GM12875 (cell line): ENCODE results near the gene SNRNP27.
"Not testable (repeated sequence)": the region's sequence is repeated elsewhere in the genome, so short reads cannot be mapped to it uniquely, and the experiment has no call there.

ENCODE experiments used
- H3K4me3 ChIP-seq: one replicate; pipeline ENCODE4 v1.5.1; 2011; ENCODE audit warnings: low read depth, low read length, control low read depth
- CTCF ChIP-seq: IDR thresholded peaks from 2 replicates; pipeline ENCODE4 v1.5.1; 2011; ENCODE audit warnings: low read depth, mild to moderate bottlenecking, control low read depth, inconsistent platforms, low read length, moderate library complexity, borderline replicate concordance; ENCODE audit not compliant: insufficient read depth

SNRNP27 gene

GRCh38 chr2:69858261-69858660 lies 35.5 kb upstream of the SNRNP27 start:
- no peak for TF ChIP-seq CTCF
- H3K4me3 ChIP-seq, result no peak overlapping the region

- H3K4me3 ChIP-seq, result no peak overlapping the region
- no peak for TF ChIP-seq CTCF
These were observed 30.5 kb upstream of the SNRNP27 start for GRCh38 chr2:69863298-69863697.

DNA sequence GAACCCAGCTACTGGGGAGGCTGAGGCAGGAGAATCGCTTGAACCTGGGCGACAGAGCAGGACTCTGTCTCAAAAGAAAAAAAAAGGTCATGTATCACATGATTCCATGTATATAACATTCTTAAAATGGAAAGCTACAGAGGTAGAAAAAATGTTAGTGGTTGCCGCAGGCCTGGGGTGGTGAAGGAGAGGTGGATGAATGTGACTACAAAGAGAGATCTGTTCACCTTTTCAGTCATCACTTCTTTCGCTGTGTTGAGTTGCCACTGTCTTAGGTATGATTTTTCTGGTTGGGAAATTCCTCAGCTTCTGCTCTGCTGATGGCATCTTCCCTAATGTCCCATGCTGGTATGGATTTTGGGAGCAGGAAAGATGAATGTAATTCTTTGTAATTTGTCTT lies 5.3 kb upstream of the SNRNP27 start:
- no peak for TF ChIP-seq CTCF
- no peak overlapping the region for H3K4me3 ChIP-seq

GRCh38 chr2:69889302-69889701 lies 4.5 kb upstream of the SNRNP27 start:
- no peak overlapping the region for H3K4me3 ChIP-seq
- TF ChIP-seq CTCF, result no peak

DNA sequence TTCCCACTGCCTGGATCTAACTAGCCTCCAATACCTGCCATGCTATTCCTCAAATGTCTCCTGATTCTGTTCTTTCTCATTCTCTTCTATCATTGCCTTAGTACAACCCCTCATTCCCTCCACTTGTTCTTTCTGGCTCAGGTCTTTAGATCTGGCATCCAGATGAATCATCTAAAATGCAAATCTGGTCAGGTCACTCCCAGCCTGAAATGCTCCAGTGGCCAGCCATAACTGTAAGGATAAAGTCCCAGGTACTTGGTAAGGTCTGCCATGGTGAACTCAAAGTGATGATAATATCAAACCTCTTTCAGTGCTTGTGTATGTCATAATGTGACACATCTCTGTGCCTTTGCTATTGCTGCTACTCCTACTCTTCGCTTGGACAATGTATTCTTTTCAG lies 2.9 kb upstream of the SNRNP27 start:
- TF ChIP-seq CTCF, result no peak

GRCh38 chr2:69892838-69893424 lies 825 bp upstream of the SNRNP27 start:
- not testable (repeated sequence) for H3K4me3 ChIP-seq
- peak; percentile 4; the same call in 1 of the 2 replicates for TF ChIP-seq CTCF

More for the DNA sequence above, 2.9 kb upstream of the SNRNP27 start:
- H3K4me3 ChIP-seq, result no peak overlapping the region

DNA sequence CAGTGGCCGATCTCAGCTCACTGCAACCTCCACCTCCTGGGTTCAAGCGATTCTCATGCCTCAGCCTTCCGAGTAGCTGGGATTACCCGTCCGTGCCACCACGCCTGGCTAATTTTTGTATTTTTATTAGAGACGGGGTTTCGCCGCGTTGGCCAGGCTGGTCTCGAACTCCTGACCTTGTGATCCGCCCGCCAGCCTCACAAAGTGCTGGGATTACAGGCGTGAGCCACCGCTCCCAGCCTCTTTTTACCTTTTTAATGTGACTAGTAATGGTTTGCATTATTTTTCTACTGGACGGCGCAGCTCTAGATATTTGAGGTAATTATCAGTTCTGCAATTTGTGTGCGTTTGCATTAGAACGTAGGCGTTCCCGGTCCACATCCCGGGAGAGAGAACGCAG lies 981 bp downstream of the SNRNP27 start:
- peak overlapping the region; percentile 53 for H3K4me3 ChIP-seq

DNA sequence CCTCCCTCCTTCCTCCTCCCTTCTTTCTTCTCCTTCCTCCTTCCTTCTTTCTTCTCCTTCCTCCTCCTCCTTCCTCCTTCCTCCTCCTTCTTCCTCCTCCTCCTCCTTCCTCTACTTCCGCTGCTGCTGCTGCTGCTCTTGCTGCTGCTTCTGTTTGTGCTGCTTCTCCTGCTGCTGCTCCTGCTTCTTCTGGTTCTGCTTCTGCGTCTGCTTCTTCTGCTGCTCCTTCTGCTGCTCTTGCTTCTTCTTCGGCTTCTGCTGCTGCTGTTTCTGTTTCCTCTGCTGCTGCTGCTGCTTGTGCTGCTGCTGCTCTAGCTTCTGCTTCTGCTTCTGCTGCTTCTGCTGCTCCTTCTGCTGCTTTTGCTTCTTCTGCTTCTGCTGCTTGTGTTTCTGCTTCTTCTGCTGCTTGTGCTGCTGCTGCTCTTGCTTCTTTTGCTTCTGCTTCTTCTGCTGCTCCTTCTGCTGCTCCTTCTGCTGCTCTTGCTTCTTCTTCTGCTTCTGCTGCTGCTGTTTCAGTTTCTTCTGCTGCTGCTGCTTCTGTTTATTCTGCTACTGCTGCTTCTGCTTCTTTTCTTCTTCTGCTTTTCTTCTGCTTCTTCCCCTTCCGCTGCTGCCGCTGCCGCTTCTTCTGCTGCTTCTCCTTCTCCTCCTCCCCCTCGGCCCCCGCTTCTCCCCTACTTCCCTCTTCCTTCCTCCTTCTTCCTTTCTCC lies 8.6 kb downstream of the SNRNP27 start:
- peak overlapping the region; percentile 30 for H3K4me3 ChIP-seq
- no peak for TF ChIP-seq CTCF
